OCI-M2 (cell line): ENCODE measurements around the gene DNAAF2.
"Not testable (repeated sequence)": the region's sequence is repeated elsewhere in the genome, so short reads cannot be mapped to it uniquely, and the experiment has no call there.

ENCODE experiments used
- DNase-seq: peaks from one replicate; lab custom pipeline; 2025; ENCODE audit not compliant: unreplicated experiment; lab: John Stamatoyannopoulos, UW

DNAAF2 gene

DNA sequence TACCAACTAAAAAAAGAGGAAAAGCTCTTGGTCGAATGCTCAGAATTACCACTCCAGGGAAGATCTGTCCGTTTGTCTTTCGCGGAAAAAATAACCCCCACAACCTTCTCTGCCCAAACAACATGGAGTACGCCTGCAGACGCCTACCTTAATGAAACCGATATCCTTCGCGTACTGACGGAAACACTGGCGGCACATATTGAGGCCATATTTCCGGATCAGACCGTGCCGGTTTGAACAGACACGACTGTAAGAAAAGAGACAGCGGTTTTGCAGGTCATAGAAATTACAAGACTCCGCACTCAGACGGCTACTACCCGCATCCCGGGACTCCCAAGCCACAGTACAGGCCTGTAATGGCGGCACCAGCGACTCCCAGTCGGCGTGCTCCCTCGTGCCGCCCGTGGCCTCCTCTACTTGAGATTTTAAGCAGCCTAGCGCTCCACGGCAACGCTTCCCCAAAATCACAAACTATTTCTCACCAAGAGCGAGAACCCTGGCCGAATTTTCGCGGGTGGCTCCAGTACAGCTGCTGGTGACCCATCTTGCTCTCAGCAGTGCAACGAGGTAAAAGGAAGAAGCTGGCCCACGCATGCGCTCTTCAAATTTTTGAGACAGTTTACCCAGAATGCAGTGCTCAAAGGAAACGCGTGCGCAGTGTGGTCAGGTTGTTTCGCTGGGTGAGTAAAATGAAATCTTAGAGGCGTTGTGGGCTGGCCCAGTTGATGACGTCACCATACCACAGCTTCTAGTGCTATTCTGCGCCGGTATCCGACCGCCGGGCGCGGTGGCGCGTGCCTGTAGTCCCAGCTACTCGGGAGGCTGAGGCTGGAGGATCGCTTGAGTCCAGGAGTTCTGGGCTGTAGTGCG lies 49.0 kb downstream of the DNAAF2 start, which contains the start of gene RPS29:
Gene RPS29 (minus strand): TSS at position 578 of the 870 bp plus-strand sequence. CDS start 34 bp downstream, at position 544.
- peak; percentile 98 for DNase-seq

DNA sequence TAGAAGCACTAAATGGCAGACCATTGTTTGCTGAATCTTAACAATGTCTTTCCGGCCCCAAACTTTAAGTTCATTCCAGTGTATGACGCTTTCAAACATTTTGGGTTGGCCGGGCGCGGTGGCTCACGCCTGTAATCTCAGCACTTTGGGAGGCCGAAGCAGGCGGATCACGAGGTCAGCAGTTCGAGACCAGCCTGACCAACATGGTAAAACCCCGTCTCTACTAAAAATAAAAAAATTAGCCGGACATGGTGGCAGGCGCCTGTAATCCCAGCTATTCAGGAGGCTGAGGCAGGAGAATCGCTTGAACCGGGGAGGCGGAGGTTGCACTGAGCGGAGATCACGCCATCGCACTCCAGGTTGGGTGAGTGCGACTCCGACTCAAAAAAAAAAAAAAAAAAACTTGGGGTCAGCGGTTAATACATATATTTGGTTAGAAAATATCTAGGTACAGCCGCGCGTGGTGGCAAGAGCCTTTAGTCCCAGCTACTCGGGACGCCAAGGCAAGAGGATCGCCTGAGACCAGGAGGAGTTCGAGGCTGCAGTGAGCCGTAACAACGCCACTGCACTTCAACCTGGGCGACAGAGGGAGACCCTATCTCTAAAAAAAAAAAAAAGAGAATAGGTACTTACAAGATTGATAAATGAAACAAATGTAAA lies 49.9 kb downstream of the DNAAF2 start:
- DNase-seq: not testable (repeated sequence)

DNA sequence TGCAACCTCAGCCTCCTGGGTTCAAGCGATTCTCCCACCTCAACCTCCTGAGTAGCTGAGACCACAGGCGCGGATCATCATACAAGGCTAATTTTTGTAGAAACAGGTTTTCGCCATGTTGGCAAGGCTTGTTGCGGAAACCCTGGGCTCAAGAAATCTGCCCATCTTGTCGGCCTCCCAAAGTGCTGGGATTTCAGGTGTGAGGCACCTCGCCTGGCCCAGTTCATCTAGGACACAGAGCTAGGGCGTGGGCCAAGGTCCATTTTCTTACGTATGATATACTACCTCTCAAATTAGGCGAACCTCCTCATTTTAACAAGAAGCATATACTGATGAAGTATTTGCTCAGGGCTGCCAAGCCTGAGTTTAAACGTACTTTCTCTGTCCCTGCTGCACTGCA lies 51.0 kb downstream of the DNAAF2 start:
- DNase-seq: no peak

DNA sequence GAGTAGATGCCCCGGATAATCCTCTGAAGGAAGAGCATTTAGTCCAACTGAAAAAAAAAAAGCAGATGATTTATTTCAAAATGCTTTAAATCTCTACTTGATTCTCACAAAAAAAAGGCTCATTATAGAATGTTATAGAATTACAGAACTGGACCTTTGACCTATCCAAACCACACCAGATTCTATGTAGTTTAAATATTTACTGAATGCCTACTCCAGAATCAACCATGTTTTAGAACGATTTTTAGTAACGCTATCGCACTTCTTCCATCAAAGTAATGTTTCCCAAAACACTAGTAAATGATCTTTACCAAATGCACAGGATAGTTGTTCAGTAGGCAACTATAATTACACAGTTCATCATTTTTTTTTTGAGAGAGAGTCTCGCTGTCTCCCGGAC lies 51.4 kb downstream of the DNAAF2 start:
- DNase-seq: no peak

DNA sequence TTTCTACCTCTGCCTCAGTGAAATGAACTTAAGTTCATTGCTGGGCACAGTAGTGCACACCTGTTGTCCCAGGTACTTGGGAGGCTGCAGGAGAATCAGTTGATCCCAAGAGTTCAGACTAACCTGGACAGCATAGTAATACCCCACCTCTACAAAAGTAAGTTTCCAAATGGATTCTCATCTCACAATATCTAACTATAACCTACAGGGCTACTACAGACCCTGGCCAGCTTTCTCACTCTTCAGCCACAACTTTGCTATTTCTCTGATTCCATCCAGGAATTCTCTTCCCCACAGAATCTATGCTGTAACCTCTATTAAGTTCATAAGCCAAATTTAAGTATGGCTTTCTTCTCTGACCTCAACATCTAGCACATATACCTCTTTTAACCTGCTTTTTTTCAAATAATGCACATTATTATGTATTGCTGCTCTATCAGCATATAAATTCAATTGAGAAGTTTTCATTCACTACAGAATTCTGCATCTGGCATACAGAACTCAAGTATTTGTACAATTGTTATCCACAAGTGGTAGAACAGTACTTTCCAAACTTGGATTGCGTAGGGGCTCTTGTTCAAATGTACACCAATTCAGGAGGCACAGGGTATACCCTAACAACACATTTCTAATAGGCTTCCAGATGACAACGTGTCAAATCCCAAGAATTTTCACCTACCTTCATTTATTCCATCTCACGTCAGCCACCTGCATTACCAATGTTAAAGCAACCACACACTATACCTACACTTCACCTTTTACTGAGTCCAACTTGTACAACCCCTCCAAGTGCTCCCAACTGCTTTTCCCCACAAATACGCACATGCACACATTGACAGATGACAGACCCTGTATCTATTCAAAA lies 52.7 kb downstream of the DNAAF2 start:
- no peak for DNase-seq

DNA sequence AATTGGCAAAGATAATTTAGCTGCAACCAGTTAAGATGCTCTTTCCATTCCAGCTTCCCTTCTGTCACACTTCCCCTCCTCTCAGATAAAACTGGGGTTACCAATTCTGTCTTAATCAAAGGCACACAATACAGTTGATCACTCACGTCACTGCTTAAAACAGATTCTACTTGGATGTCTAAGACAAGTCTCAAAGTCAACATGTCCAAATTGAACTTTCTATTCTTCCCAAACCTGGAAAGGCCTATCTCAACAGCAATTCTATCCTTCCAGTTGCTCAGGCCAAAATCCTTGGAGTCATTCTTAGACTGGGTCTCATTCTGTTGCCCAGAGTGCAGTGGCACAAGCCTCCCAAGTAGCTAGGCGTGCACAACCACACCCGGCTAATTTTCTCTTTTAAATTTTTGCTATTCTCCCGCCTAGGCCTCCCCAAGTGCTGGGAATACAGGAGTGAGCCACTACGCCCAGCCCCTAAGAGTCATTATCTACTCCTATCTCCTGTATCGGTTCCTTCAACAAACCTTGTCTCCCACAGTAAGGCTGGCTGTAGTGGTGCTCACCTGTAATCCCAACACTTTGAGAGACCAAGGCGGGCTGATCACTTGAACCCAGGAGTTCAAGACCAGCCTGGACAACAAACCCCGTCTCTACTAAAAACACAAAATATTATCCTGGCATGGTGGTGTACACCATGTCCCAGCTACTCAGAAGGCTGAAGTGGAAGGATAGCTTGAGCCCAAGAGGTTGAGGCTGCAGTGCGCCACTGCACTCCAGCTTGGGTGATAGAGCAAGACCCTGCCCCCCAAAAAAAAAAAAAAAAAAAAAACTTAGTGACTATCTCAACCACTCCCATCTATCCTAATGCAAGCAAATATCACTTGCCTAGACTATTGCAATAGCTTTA lies 53.6 kb downstream of the DNAAF2 start:
- no peak for DNase-seq

DNA sequence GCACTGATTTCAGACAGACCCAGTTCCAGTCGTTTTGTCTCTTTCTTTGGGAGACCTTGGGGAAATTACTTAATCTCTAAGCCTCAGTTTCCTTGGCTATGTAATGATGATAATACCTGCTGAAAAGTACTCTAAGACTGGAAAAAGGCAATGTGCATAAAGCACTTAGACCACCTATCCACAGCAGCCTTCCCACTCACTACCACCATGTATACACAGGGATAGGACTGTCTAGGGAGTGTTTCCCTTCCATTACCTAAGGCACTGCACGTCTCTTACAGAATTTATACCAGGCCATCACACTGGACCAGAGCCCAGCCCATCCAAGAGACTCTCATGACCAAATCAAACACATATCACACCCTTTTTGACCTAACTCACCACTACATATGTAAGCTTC lies 55.2 kb downstream of the DNAAF2 start:
- no peak for DNase-seq

DNA sequence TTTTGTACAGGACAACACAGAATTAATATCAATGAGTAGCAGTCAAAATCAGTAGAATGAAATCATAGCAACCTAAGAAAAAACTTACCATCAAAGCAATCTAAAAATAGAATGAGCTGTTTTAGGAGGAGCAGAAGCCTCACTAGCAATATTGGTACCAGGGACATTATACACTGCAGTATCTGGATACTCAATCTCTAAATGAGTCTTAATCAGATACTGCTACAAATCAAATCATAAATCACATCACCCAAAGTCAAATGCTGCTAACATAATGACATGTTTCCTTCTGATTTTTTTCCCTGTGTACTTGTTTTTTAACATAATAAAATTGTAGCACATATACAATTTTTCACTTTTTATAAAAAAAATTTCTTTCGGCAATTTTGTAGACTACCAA lies 56.9 kb downstream of the DNAAF2 start:
- DNase-seq: no peak
